HG03442 (cell line): ENCODE measurements around the gene UBR1.

Source experiments
- ATAC-seq: cut with Tn5 transposase; IDR thresholded peaks from one replicate; pipeline ENCODE4 v1.9.1; 2021; ENCODE audit warnings: mild to moderate bottlenecking, moderate library complexity; ENCODE audit not compliant: unreplicated experiment

The UBR1 gene

DNA sequence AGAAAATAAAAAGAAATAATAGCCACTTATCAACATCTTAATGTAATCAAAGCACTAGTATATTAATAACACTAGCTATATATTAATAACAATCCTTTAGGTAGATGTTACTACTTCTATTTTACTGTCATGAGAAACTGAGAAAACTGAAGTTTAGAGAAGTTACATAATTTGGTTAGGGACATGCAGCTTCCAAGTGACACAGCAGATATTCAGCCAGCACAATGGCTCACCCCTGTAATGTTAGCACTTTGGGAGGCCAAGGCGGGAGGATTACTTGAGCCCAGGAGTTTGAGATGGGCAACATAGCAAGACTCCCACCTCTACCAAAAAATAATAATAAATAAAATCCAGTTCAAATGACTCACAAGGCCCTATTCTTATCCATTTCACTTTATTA lies 1.9 kb upstream of the UBR1 start:
- no peak for ATAC-seq

GRCh38 chr15:43106486-43106829 lies 620 bp upstream of the UBR1 start:
- no peak for ATAC-seq

DNA sequence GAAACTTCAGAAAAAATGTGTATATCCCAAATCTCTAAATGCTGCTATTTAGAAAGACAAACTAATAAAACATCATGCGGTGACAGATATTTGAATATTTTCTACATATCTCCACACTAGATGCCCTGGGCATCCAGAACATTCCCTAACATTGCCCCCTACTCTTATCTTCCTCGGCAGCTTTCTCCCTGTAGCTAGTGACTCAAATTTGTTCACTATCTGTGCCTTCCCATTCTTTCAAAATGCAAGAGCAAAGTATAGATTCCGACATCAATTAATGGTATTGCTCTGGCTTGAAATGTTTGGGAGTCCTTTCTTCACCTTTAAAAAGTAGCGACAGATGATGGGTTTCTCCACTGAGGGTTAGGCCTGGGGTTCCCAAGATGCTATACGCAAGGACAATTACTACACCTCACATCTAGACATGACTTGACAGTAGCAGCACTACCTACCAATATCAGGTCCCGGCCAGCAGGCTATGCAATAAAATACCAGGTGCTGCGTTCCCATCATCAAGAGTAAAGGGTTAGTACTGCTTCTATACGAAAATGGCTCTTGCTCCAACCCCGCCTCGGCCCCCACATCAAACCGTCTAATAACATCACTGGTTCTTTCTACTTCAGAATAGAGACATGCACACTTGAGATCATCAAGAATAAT lies 631 bp downstream of the UBR1 start:
- no peak for ATAC-seq

- ATAC-seq, result no peak
Observed at GRCh38 chr15:43104426-43104825, 1.4 kb downstream of the UBR1 start.

DNA sequence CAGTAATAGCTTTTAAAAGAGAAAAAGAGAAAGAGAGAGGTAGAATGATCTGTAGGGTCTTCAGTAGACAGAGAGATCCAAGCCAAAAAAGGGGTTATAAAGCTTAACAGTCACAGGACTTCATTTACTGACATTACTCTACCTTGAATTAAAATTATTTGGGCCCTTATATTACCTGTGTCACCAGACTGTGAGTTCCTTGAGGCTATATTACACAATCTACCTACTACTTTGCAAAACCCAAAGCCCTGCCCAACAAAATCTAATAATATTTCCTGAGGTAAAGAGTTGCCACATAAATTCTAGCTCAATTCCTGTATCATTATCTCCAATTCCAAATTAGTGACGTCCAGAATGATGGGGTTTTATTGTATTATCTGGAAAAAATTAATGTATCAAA lies 1.9 kb downstream of the UBR1 start:
- no peak for ATAC-seq

GRCh38 chr15:43102187-43102586 lies 3.7 kb downstream of the UBR1 start:
- no peak for ATAC-seq

GRCh38 chr15:43100971-43101370 lies 4.9 kb downstream of the UBR1 start:
- ATAC-seq, result no peak

DNA sequence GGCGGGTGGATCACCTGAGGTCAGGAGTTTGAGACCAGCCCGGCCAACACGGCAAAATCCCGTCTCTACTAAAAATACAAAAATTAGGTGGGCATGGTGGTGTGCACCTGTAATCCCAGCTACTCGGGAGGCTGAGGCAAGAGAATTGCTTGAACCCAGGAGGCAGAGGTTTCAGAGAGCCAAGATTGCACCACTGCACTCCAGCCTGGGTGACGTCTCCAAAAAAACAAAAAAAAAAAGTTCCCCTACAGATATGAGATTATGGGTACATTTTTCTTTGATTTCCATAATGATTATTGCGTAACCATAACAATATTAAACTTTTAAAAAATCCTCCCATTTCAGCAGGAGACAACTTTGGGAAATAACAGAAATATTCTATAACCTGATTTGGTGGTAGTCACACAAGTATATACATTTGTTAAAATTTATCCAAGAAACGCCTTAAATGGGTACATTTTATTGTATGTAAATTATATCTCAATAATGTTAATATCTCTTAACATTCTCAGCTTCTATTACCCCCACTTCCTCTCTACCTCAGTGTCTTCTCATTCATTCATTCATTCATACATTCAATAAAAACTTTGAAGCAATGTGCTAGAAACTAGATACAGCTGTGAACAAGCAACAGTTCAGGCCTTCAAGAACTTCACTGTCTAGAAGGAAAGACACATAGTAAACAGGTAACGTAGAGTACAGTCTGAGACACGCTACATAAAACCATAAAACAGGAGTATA lies 6.6 kb downstream of the UBR1 start:
- no peak for ATAC-seq

DNA sequence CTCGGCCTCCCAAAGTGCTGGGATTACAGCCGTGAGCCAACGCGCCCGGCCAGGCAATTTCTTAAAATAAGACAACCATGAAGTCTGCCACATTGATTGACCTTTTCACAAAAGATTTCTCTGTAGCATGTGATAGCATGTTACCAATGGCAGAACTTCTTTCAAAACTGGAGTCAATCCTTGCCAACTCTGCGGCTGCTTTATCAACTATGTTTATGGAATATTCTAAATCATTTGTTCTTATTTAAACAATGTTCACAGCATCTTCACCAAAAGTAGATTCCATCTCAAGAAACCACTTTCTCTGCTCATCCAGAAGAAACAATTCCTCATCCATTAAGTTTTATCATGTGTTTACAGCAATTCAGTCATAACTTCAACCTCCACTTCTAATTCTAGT lies 9.4 kb downstream of the UBR1 start:
- no peak for ATAC-seq

- ATAC-seq, result no peak
Observed at GRCh38 chr15:43095708-43096347, 10.0 kb downstream of the UBR1 start.

GRCh38 chr15:43095243-43095642 lies 10.6 kb downstream of the UBR1 start:
- no peak for ATAC-seq

DNA sequence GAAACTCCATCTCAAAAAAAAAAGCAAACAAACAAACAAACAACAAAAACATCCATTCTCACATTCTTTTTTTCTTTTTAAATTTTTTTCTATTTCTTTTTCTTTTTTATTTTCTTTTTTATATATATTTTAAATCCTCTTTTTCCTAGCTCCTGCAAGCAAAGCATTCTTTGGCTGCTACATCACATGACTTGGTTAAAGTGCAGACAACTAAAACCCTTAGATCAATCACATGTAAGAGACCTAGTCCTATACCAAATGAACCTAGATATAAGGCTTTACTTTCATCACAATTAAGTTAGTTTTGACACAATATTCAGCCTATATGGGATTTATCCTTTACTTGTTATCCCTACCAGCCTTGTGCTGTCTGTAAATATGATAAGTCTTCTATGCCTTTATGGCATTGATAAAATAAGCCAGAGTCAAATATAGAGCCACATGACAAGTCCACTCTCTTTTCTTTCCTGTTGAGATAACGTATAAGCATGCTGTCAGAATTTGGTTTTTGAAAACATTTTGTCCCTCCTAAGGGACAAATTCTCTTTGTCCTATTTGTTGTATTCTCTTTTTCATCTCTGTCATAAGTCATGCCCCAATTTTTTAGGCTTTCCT lies 11.3 kb downstream of the UBR1 start:
- no peak for ATAC-seq

DNA sequence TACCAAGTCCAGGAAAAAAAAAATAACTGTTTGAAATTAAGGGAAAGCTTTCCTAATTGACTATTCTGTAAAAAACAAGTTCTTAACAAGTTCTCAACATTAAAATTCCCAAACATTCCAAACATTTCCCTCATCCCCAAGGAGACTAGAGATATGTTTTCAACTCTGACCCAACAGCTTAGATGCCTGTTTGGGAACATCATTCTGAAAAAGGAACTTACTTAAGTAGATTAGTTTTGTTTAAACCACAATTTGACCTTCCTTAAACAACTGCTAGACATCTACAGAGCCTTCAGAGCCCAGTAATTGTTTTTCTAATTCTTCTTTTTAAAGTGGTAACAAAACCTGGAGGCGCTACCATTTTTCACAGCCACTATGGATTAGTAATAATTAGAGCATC lies 12.8 kb downstream of the UBR1 start:
- ATAC-seq, result no peak

DNA sequence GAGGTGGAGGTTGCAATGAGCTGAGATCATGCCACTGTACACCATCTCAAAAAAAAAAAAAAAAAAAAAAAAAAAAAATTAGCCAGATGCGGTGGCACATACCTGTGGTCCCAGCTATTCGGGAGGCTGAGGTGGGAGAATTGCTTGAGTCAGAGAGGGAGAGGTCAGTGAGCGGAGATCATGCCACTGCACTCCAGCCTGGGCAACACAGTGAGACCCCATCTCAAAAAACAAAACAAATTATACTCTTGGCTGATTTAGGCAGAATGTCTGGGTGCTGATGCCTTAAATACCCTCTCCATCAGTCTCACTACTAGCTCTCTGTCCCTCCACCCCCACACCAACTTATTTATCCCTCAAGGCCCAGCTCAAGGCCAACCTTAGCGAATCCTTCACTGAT lies 14.0 kb downstream of the UBR1 start:
- no peak for ATAC-seq

DNA sequence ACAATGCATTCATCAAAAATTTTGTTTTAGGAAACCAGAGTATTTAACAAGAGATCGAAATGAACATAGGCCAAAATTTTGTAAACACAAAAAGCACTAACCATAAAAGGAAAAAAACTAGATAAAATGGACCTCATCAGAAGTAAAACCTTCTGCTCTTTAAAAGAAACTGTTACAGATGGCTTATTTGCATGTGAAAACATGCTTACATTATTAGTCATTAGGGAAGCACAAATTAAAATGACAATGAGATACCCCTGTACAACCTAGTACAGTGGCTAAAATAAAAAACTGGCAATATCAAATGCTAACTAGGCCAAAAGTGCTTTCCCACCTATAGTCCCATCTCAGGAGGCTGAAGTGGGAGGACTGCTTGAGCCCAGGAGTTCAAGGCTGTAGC lies 19.3 kb downstream of the UBR1 start:
- ATAC-seq, result no peak

GRCh38 chr15:43085921-43086320 lies 19.9 kb downstream of the UBR1 start:
- ATAC-seq, result no peak

GRCh38 chr15:43082509-43082908 lies 23.3 kb downstream of the UBR1 start:
- ATAC-seq, result no peak

DNA sequence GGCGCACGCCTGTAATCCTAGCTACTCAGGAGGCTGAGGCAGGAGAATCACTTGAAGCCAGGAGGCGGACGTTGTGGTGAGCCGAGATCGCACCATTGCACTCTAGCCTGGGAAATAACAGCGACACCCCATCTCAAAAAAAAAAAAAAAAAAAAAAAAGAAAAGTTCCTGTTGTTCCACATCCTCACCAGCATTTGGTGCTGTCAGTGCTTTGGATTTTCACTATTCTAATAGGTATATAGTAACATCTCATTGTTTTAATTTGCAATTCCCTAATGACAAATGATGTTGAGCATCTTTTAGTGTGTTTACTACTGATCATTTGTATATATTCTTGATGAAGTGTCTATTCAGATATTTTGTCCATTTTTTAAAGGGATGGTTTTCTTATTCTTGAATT lies 24.6 kb downstream of the UBR1 start:
- ATAC-seq, result no peak

GRCh38 chr15:43071451-43071850 lies 34.4 kb downstream of the UBR1 start:
- ATAC-seq, result no peak

GRCh38 chr15:43070893-43071292 lies 34.9 kb downstream of the UBR1 start:
- no peak for ATAC-seq

DNA sequence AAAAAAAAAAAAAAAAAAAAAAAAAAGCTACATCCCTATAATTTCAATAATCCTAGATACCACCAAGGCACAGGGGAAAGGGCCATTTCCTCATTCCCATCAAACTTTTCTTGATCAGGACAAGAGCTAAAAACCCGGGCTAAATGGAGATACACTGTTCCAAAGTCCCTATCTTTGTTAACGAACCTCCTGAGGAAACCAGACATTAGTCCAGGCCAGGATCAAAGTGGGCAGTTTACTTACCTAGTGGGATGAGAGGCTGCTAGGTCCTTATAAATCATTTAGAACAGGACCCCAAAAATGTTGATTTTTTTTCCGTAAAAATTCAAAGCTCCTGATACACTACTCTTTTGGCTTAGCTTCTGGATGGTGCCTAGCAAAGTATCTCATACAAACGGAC lies 35.6 kb downstream of the UBR1 start:
- ATAC-seq, result no peak
